B cell (primary cell): ENCODE results near the gene FARP1. TPM values are rescaled to one million over a fixed set of nuclear protein-coding genes. Genes with fewer than 3 reads are reported as not detected.

ENCODE experiments used
- ATAC-seq: fragments of 200-7000 bp; cut with Tn5 transposase; one replicate; pipeline ENCODE4 v1.10.0; 2021; ENCODE audit warnings: low read depth, mild to moderate bottlenecking, moderate number of reproducible peaks, moderate library complexity
- CTCF ChIA-PET: fragments of 350-600 bp; sonication (Branson Sonifier 250); formaldehyde crosslinking; loops from one replicate; lab custom pipeline; 2021; ENCODE audit warnings: antibody characterized with exemption, inconsistent platforms; lab: Charles Lee
- POLR2A ChIA-PET: fragments of 350-600 bp; sonication (Branson Sonifier 250); formaldehyde crosslinking; loops from one replicate; lab custom pipeline; 2021; ENCODE audit warnings: antibody characterized with exemption; lab: Charles Lee
- DNase-seq: peaks from one replicate; pipeline ENCODE4 v3.0.0; 2013
- H2AFZ ChIP-seq: 2 replicates; pipeline ENCODE4 v1.6.1; 2012; ENCODE audit warnings: mild to moderate bottlenecking, low read depth, low read length; ENCODE audit not compliant: insufficient read depth, poor library complexity, severe bottlenecking
- H3K27ac ChIP-seq, 2 donors: 1 replicate in 1 of 2; 2 replicates in 1 of 2; pipeline ENCODE4 v1.5.1; 2012 to 2013; ENCODE audit warnings: low read length in 2 of 2, mild to moderate bottlenecking in 2 of 2, moderate library complexity in 1 of 2
- H3K27me3 ChIP-seq, 4 experiments: fragments of 200-600 bp in 1 of 4; sonication (generic) in 1 of 4; replicated peaks in 1 of 4; 1 replicate in 2 of 4; 2 replicates in 2 of 4; pipeline versions ENCODE4 v1.6.1 to v1.7.0; 2013 to 2016; ENCODE audit warnings: low read length in 3 of 4, mild to moderate bottlenecking in 2 of 4, mixed read lengths in 1 of 4, moderate library complexity in 1 of 4; ENCODE audit not compliant: insufficient read depth in 4 of 4, control insufficient read depth in 3 of 4; ENCODE audit errors: control extremely low read depth in 1 of 4
- H3K36me3 ChIP-seq, 2 experiments: replicated peaks in 1 of 2; 1 replicate in 1 of 2; 2 replicates in 1 of 2; pipeline versions ENCODE4 v1.6.1 to v1.7.1; 2013; ENCODE audit warnings: low read length in 1 of 2; ENCODE audit not compliant: insufficient read depth in 2 of 2, control insufficient read depth in 1 of 2; ENCODE audit errors: control extremely low read depth in 1 of 2, extremely low read depth in 1 of 2
- H3K4me1 ChIP-seq, 2 donors: fragments of 200-600 bp in 1 of 2; sonication (generic) in 1 of 2; 1 replicate in 1 of 2; 2 replicates in 1 of 2; pipeline versions ENCODE4 v1.5.1 to v1.6.1; 2013 to 2017; ENCODE audit warnings: low read length in 2 of 2; ENCODE audit not compliant: control insufficient read depth in 2 of 2, insufficient read depth in 2 of 2
- H3K4me2 ChIP-seq: replicated peaks from 2 replicates; pipeline ENCODE3; 2012; ENCODE audit warnings: mild to moderate bottlenecking, low read depth, low read length; ENCODE audit not compliant: poor library complexity, severe bottlenecking
- H3K4me3 ChIP-seq, 5 experiments: fragments of 200-600 bp in 1 of 5; sonication (generic) in 1 of 5; 1 replicate in 3 of 5; 2 replicates in 2 of 5; pipeline versions ENCODE4 v1.5.1 to v1.7.0; 2011 to 2016; ENCODE audit warnings: low read length in 4 of 5, mild to moderate bottlenecking in 4 of 5, low read depth in 2 of 5, control low read depth in 1 of 5, moderate library complexity in 1 of 5; ENCODE audit not compliant: insufficient read depth in 1 of 5; ENCODE audit errors: control extremely low read depth in 1 of 5, extremely low read depth in 1 of 5
- H3K79me2 ChIP-seq: fragments of 200-600 bp; sonication (generic); one replicate; pipeline ENCODE4 v1.6.0; 2016; ENCODE audit warnings: low read length; ENCODE audit not compliant: control insufficient read depth, insufficient read depth
- H3K9ac ChIP-seq: fragments of 200-600 bp; sonication (generic); 2 replicates; pipeline ENCODE4 v1.6.1; 2017; ENCODE audit warnings: mild to moderate bottlenecking, low read length, moderate library complexity
- H3K9me3 ChIP-seq, 3 donors: one replicate each; pipeline versions ENCODE4 v1.6.1 to v1.7.1; 2013; ENCODE audit warnings: low read length in 2 of 3; ENCODE audit not compliant: control insufficient read depth in 2 of 3, insufficient read depth in 1 of 3; ENCODE audit errors: control extremely low read depth in 1 of 3
- H4K20me1 ChIP-seq: 2 replicates; pipeline ENCODE4 v1.6.0; 2012; ENCODE audit warnings: mild to moderate bottlenecking, low read length; ENCODE audit not compliant: insufficient read depth, control insufficient read depth, poor library complexity, severe bottlenecking
- H3K27ac Mint-ChIP-seq: one replicate; pipeline ENCODE4 v1.8.0; 2021; ENCODE audit warnings: mixed read lengths
- H3K27me3 Mint-ChIP-seq: one replicate; pipeline ENCODE4 v1.8.0; 2021; ENCODE audit warnings: mixed read lengths
- H3K4me1 Mint-ChIP-seq: one replicate; pipeline ENCODE4 v1.8.0; 2021; ENCODE audit warnings: mixed read lengths
- H3K4me3 Mint-ChIP-seq: one replicate; pipeline ENCODE4 v1.8.0; 2021; ENCODE audit warnings: mixed read lengths
- H3K9me3 Mint-ChIP-seq: one replicate; pipeline ENCODE4 v1.8.0; 2022; ENCODE audit warnings: mixed read lengths; ENCODE audit not compliant: insufficient read depth
- CTCF ChIP-seq: fragments of 200-600 bp; IDR thresholded peaks from one replicate; pipeline ENCODE4 v1.8.0; 2022; ENCODE audit warnings: antibody characterized with exemption, mild to moderate bottlenecking
- EZH2 ChIP-seq: IDR thresholded peaks from 2 replicates; pipeline ENCODE4 v1.6.1; 2012; ENCODE audit warnings: borderline replicate concordance, low read depth, mild to moderate bottlenecking, moderate library complexity, low read length; ENCODE audit not compliant: insufficient read depth, poor library complexity, severe bottlenecking
- WGBS: methylation state at CpG from one replicate; pipeline ENCODE4 v1.1.5; 2013; ENCODE audit warnings: missing lambda C conversion rate; ENCODE audit not compliant: insufficient coverage; 5-methylcytosine and 5-hydroxymethylcytosine counted together
- intact Hi-C: fragments of 100-400 bp; cut with micrococcal nuclease; formaldehyde crosslinking; loops from one replicate; pipeline ENCODE4 v1.10.0; 2022
- polyA plus RNA-seq: library from polyadenylated mRNA; depleted of rRNA; stranded (reverse); fragments of >200 nt; gene quantifications from 2 replicates; pipeline ENCODE4 v1.2.3, GENCODE V29; 2012
- total RNA-seq, 2 donors: library from RNA; stranded (reverse); fragments of 120-200 nt in 1 of 2; gene quantifications; 1 replicate in 1 of 2; 2 replicates in 1 of 2; pipeline versions ENCODE4 v1.2.3 to v1.2.4, GENCODE V29; 2013 to 2022

The FARP1 gene
- total and polyA plus RNA-seq, 2 donors (not counting 1 experiment from before 2014, with no cell fraction given): 0.15 to 1.5 TPM

GRCh38 chr13:98364647-98365046 is 221.8 kb downstream of the FARP1 start:
- Histone ChIP-seq H3K9me3 (no peaks in the 10 kb centered on the region), H3K9ac (no peak overlapping the region), H3K79me2 (no peaks in the 10 kb centered on the region), H3K36me3 (no peaks in the 10 kb centered on the region), H3K4me1 (no peaks in the 10 kb centered on the region), H3K27me3 (peaks cover 0 to 3% (median 0%) of the 10 kb centered on the region in 4 experiments), H3K4me3 (no peak overlapping the region), H3K27ac (no peak overlapping the region), H4K20me1 (no peaks in the 10 kb centered on the region), H2AFZ (no peak overlapping the region), H3K4me2 (no peak overlapping the region)
- TF ChIP-seq EZH2 (no peak), CTCF (no peak)
- Mint-ChIP-seq H3K4me1 (no peaks in the 10 kb centered on the region), H3K27ac (no peak overlapping the region), H3K9me3 (no peaks in the 10 kb centered on the region), H3K4me3 (no peak overlapping the region), H3K27me3 (peaks cover 19% of the 10 kb centered on the region)
- intact Hi-C loops: no loop called here
- ChIA-PET CTCF (no interaction called here), POLR2A (no interaction called here)
- no peak for ATAC-seq
- no peak for DNase-seq
- WGBS: no CpG with 5 or more reads among the region's 2 CpGs

GRCh38 chr13:98365302-98365701 is 222.4 kb downstream of the FARP1 start:
- Mint-ChIP-seq H3K27ac (no peak overlapping the region), H3K9me3 (no peaks in the 10 kb centered on the region), H3K27me3 (peaks cover 23% of the 10 kb centered on the region), H3K4me3 (no peak overlapping the region), H3K4me1 (no peaks in the 10 kb centered on the region)
- WGBS: no CpG with 5 or more reads among the region's 3 CpGs
- H2AFZ ChIP-seq: no peak overlapping the region
- H3K27ac ChIP-seq: no peak overlapping the region
- no peak for DNase-seq
- H3K4me3 ChIP-seq: no peak overlapping the region
- CTCF ChIA-PET: no interaction called here
- no peaks in the 10 kb centered on the region for H4K20me1 ChIP-seq
- POLR2A ChIA-PET: no interaction called here
- H3K4me2 ChIP-seq: no peak overlapping the region
- intact Hi-C loops: no loop called here
- H3K79me2 ChIP-seq: no peaks in the 10 kb centered on the region
- peaks cover 0 to 4% (median 0%) of the 10 kb centered on the region in 3 donors for H3K9me3 ChIP-seq
- no peaks in the 10 kb centered on the region for H3K36me3 ChIP-seq
- peaks cover 0 to 4% (median 2%) of the 10 kb centered on the region in 4 experiments for H3K27me3 ChIP-seq
- ATAC-seq: no peak
- no peak overlapping the region for H3K9ac ChIP-seq
- H3K4me1 ChIP-seq: no peaks in the 10 kb centered on the region
- TF ChIP-seq CTCF: no peak
- TF ChIP-seq EZH2: no peak
